Fibroblast of lung (primary cell): ENCODE data around the gene BGN.

Experiments
- EZH2 ChIP-seq: IDR thresholded peaks from 2 replicates; pipeline ENCODE4 v1.5.1; 2012; ENCODE audit warnings: low read length, control low read depth, mild to moderate bottlenecking; ENCODE audit errors: missing control alignments
- TF ChIP-seq, protein P1 (sequence below), 2 donors: IDR thresholded peaks in 1 of 2; conservative IDR thresholded peaks in 1 of 2; 1 replicate in 1 of 2; 2 replicates in 1 of 2; pipeline ENCODE4 v1.5.1; 2011 to 2012; ENCODE audit warnings: low read length in 2 of 2, control low read depth in 1 of 2, inconsistent platforms in 1 of 2, low read depth in 1 of 2, mild to moderate bottlenecking in 1 of 2

GRCh38 chrX:153448556-153449367 is 46.0 kb upstream of the BGN start:
- TF ChIP-seq, protein P1, sequence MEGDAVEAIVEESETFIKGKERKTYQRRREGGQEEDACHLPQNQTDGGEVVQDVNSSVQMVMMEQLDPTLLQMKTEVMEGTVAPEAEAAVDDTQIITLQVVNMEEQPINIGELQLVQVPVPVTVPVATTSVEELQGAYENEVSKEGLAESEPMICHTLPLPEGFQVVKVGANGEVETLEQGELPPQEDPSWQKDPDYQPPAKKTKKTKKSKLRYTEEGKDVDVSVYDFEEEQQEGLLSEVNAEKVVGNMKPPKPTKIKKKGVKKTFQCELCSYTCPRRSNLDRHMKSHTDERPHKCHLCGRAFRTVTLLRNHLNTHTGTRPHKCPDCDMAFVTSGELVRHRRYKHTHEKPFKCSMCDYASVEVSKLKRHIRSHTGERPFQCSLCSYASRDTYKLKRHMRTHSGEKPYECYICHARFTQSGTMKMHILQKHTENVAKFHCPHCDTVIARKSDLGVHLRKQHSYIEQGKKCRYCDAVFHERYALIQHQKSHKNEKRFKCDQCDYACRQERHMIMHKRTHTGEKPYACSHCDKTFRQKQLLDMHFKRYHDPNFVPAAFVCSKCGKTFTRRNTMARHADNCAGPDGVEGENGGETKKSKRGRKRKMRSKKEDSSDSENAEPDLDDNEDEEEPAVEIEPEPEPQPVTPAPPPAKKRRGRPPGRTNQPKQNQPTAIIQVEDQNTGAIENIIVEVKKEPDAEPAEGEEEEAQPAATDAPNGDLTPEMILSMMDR (conservative IDR thresholded peaks at IDR 0.05 in 1 of 2, IDR thresholded peaks at IDR 0.05 in 1 of 2; ENCODE audit: low read depth in 1 of 2, low read length in 2 of 2), result no peak
- no peak for TF ChIP-seq EZH2
